H9 (cell line): ENCODE measurements around the gene ZFYVE28. TPM values are rescaled to one million over a fixed set of nuclear protein-coding genes. Genes with fewer than 3 reads are reported as not detected.

Experiments used
- DNase-seq: peaks from one replicate; pipeline ENCODE4 v3.0.0-alpha.2; 2017
- H2AFZ ChIP-seq: one replicate; pipeline ENCODE4 v1.6.1; 2013; ENCODE audit warnings: mild to moderate bottlenecking, low read length, control low read depth, moderate library complexity
- H2AK5ac ChIP-seq: 2 replicates; pipeline ENCODE4 v1.6.1; 2013; ENCODE audit warnings: low read length, control low read depth, mixed read lengths; ENCODE audit not compliant: insufficient read length
- H2BK120ac ChIP-seq: one replicate; pipeline ENCODE4 v1.6.1; 2013; ENCODE audit warnings: low read depth, mild to moderate bottlenecking, low read length, control low read depth, inconsistent platforms; ENCODE audit not compliant: poor library complexity, severe bottlenecking
- H2BK12ac ChIP-seq: 2 replicates; pipeline ENCODE4 v1.6.1; 2013; ENCODE audit warnings: low read length, control low read depth, mixed read lengths, low read depth; ENCODE audit not compliant: insufficient read length
- H2BK15ac ChIP-seq: 2 replicates; pipeline ENCODE4 v1.6.1; 2013; ENCODE audit warnings: low read depth, low read length, control low read depth
- H2BK20ac ChIP-seq: one replicate; pipeline ENCODE4 v1.6.1; 2013; ENCODE audit warnings: low read depth, mild to moderate bottlenecking, low read length, control low read depth, inconsistent platforms; ENCODE audit not compliant: poor library complexity, severe bottlenecking
- H2BK5ac ChIP-seq: 2 replicates; pipeline ENCODE4 v1.6.1; 2013; ENCODE audit warnings: low read length, control low read depth, mixed read lengths; ENCODE audit not compliant: insufficient read length
- H3K14ac ChIP-seq: 2 replicates; pipeline ENCODE4 v1.6.1; 2013; ENCODE audit warnings: low read length, control low read depth; ENCODE audit not compliant: insufficient read depth
- H3K18ac ChIP-seq: 2 replicates; pipeline ENCODE4 v1.6.1; 2013; ENCODE audit warnings: low read depth, mild to moderate bottlenecking, mixed read lengths, low read length, control low read depth; ENCODE audit not compliant: insufficient read length
- H3K23ac ChIP-seq: 2 replicates; pipeline ENCODE4 v1.6.1; 2013; ENCODE audit warnings: low read length, control low read depth, mixed read lengths, low read depth; ENCODE audit not compliant: insufficient read length
- H3K23me2 ChIP-seq: 2 replicates; pipeline ENCODE4 v1.6.1; 2013; ENCODE audit warnings: low read depth, mild to moderate bottlenecking, mixed read lengths, low read length, control low read depth; ENCODE audit not compliant: insufficient read length, poor library complexity, severe bottlenecking
- H3K27ac ChIP-seq: 2 replicates; pipeline ENCODE4 v1.5.1; 2013; ENCODE audit warnings: low read length, control low read depth, mixed read lengths, low read depth; ENCODE audit not compliant: insufficient read length
- H3K27me3 ChIP-seq: 2 replicates; pipeline ENCODE4 v1.6.1; 2013; ENCODE audit warnings: low read length, control low read depth, inconsistent platforms; ENCODE audit not compliant: insufficient read depth
- H3K4ac ChIP-seq: 2 replicates; pipeline ENCODE4 v1.6.1; 2013; ENCODE audit warnings: low read depth, mild to moderate bottlenecking, control low read depth, inconsistent platforms, low read length, moderate library complexity
- H3K4me1 ChIP-seq: 2 replicates; pipeline ENCODE4 v1.6.1; 2013; ENCODE audit warnings: low read length, control low read depth, inconsistent platforms; ENCODE audit not compliant: insufficient read depth
- H3K4me2 ChIP-seq: 2 replicates; pipeline ENCODE4 v1.6.1; 2013; ENCODE audit warnings: low read length, control low read depth, mixed read lengths; ENCODE audit not compliant: insufficient read length, insufficient read depth
- H3K56ac ChIP-seq: 2 replicates; pipeline ENCODE4 v1.6.1; 2013; ENCODE audit warnings: low read depth, mild to moderate bottlenecking, mixed read lengths, low read length, control low read depth; ENCODE audit not compliant: insufficient read length
- H3K79me1 ChIP-seq: 2 replicates; pipeline ENCODE4 v1.6.1; 2013; ENCODE audit warnings: low read depth, mild to moderate bottlenecking, moderate library complexity, low read length, control low read depth, inconsistent platforms; ENCODE audit not compliant: insufficient read depth, poor library complexity, severe bottlenecking
- H3K79me2 ChIP-seq: 2 replicates; pipeline ENCODE4 v1.6.1; 2013; ENCODE audit warnings: low read length, control low read depth, inconsistent platforms; ENCODE audit not compliant: insufficient read depth
- H3K9ac ChIP-seq: 2 replicates; pipeline ENCODE4 v1.6.1; 2013; ENCODE audit warnings: low read length, control low read depth, mixed read lengths; ENCODE audit not compliant: insufficient read length; ENCODE audit errors: extremely low read depth
- H3K9me3 ChIP-seq: one replicate; pipeline ENCODE4 v1.6.1; 2013; ENCODE audit warnings: low read depth, low read length, inconsistent platforms; ENCODE audit not compliant: control insufficient read depth
- H3T11ph ChIP-seq: one replicate; pipeline ENCODE4 v1.6.1; 2013; ENCODE audit warnings: mild to moderate bottlenecking, low read length, control low read depth, inconsistent platforms
- H4K20me1 ChIP-seq: one replicate; pipeline ENCODE4 v1.6.1; 2013; ENCODE audit not compliant: control insufficient read depth, insufficient read length, insufficient read depth
- H4K5ac ChIP-seq: 2 replicates; pipeline ENCODE4 v1.6.1; 2013; ENCODE audit warnings: low read depth, mild to moderate bottlenecking, mixed read lengths, low read length, control low read depth; ENCODE audit not compliant: insufficient read length
- H4K8ac ChIP-seq: replicated peaks from 2 replicates; pipeline ENCODE4 v1.6.1; 2013; ENCODE audit warnings: low read length, control low read depth, mixed read lengths, low read depth; ENCODE audit not compliant: insufficient read length
- H4K91ac ChIP-seq: 2 replicates; pipeline ENCODE4 v1.6.1; 2013; ENCODE audit warnings: low read depth, mild to moderate bottlenecking, moderate library complexity, mixed read lengths, low read length, control low read depth; ENCODE audit not compliant: insufficient read length
- H3K27ac Mint-ChIP-seq, 3 experiments: 2 replicates in 2 of 3; 3 replicates in 1 of 3; pipeline ENCODE4 v1.8.0; 2020 to 2021; ENCODE audit warnings: mixed read lengths in 3 of 3, mild to moderate bottlenecking in 1 of 3, moderate library complexity in 1 of 3
- H3K27me3 Mint-ChIP-seq: 2 replicates; pipeline ENCODE4 v1.8.0; 2021; ENCODE audit warnings: low read depth, mild to moderate bottlenecking, moderate library complexity, mixed read lengths
- H3K36me3 Mint-ChIP-seq, 3 experiments: 2 replicates in 2 of 3; 3 replicates in 1 of 3; pipeline ENCODE4 v1.8.0; 2020 to 2021; ENCODE audit warnings: low read depth in 3 of 3, mixed read lengths in 3 of 3; ENCODE audit not compliant: insufficient read depth in 1 of 3
- H3K4me1 Mint-ChIP-seq, 2 experiments: 2 replicates each; pipeline ENCODE4 v1.8.0; 2020; ENCODE audit warnings: mixed read lengths in 2 of 2
- H3K4me3 Mint-ChIP-seq, 2 experiments: 2 replicates in 1 of 2; 3 replicates in 1 of 2; pipeline ENCODE4 v1.8.0; 2020 to 2021; ENCODE audit warnings: mild to moderate bottlenecking in 2 of 2, mixed read lengths in 2 of 2, moderate library complexity in 1 of 2
- H3K9me3 Mint-ChIP-seq, 2 experiments: 2 replicates in 1 of 2; 3 replicates in 1 of 2; pipeline ENCODE4 v1.8.0; 2020; ENCODE audit warnings: mild to moderate bottlenecking in 2 of 2, mixed read lengths in 2 of 2, moderate library complexity in 1 of 2
- CTCF ChIP-seq: fragments of 200-600 bp; sonication (generic); conservative IDR thresholded peaks from 3 replicates; pipeline ENCODE4 v1.8.0; 2021; ENCODE audit warnings: antibody characterized with exemption, mild to moderate bottlenecking
- WGBS: extraction: QIAGEN DNeasy Blood & Tissue Kit; methylation state at CpG from one replicate; pipeline ENCODE4 v1.1.7; 2013; ENCODE audit warnings: missing lambda C conversion rate, low lambda C conversion rate, mixed read lengths; ENCODE audit not compliant: insufficient read length; ENCODE audit errors: extremely low coverage; 5-methylcytosine and 5-hydroxymethylcytosine counted together
- total RNA-seq: library from RNA; stranded (reverse); gene quantifications from 2 replicates; pipeline ENCODE4 v1.2.1, GENCODE V29; 2021

Gene ZFYVE28
- total RNA-seq, 1 experiment from 2014 or later: 0.98 TPM

DNA sequence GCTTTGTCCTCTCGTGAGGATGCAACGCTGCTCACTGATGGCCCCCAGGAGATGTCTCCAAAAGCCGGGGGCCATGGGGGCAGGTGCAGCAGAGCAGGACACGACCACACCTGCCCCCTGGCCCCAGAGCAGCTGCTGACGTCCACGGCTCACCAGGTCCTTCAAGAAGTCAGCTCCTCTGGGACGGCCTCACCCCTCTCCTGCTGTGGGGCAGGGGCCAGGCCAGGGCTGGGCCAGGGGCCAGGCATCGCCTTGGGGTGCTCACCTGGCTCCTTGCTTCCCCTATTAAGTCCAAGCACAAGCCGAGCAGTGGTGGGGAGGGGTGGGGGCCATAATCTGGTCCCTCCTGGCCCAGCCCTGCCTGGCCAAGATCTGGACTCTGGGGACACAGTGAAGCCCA, 128.0 kb downstream of the ZFYVE28 start:
- Histone ChIP-seq H3K79me2 (no peaks in the 10 kb centered on the region), H3K4me2 (no peak overlapping the region), H3K14ac (no peak overlapping the region; the same call in 1 of the 2 replicates), H3K56ac (no peak overlapping the region), H2BK5ac (no peak overlapping the region), H3K9ac (no peak overlapping the region), H3K9me3 (no peaks in the 10 kb centered on the region), H3K18ac (no peak overlapping the region), H2BK120ac (no peak overlapping the region), H3K27me3 (no peaks in the 10 kb centered on the region), H2AFZ (no peak overlapping the region), H2AK5ac (no peak overlapping the region), H4K20me1 (no peaks in the 10 kb centered on the region), H3K23me2 (no peaks in the 10 kb centered on the region), H4K8ac (no peak overlapping the region), H3K79me1 (no peaks in the 10 kb centered on the region), H2BK15ac (no peak overlapping the region), H2BK12ac (no peak overlapping the region), H3T11ph (no peak overlapping the region), H4K91ac (no peak overlapping the region), H3K27ac (no peak overlapping the region), H3K23ac (no peak overlapping the region), H4K5ac (no peak overlapping the region), H3K4me1 (no peaks in the 10 kb centered on the region; the same call in 1 of the 2 replicates), H3K4ac (no peak overlapping the region), H2BK20ac (no peak overlapping the region)
- Mint-ChIP-seq H3K27me3 (no peaks in the 10 kb centered on the region; the same call in 1 of the 2 replicates), H3K36me3 (no peaks in the 10 kb centered on the region; a peak in 1 of 7 replicates), H3K9me3 (peaks cover 5 to 8% of the 10 kb centered on the region in 2 experiments), H3K4me1 (peaks cover 5 to 18% of the 10 kb centered on the region in 2 experiments), H3K27ac (no peak overlapping the region), H3K4me3 (no peak overlapping the region)
- no CpG with 5 or more reads among the region's 9 CpGs for WGBS
- no peak for TF ChIP-seq CTCF
- DNase-seq: no peak
